Neural crest cell (in vitro differentiated cells): ENCODE data around the gene EDEM2. TPM values are rescaled to one million over a fixed set of nuclear protein-coding genes. Genes with fewer than 3 reads are reported as not detected.

Experiments used
- DNase-seq: peaks from one replicate; pipeline ENCODE4 v3.0.0; 2021; ENCODE audit warnings: low read depth, mixed read lengths, low spot score
- H3K27ac Mint-ChIP-seq: one replicate; pipeline ENCODE4 v1.8.0; 2021; ENCODE audit warnings: mild to moderate bottlenecking, mixed read lengths; ENCODE audit not compliant: unreplicated experiment
- H3K27me3 Mint-ChIP-seq: 2 replicates; pipeline ENCODE4 v1.8.0; 2021; ENCODE audit warnings: low read depth, mild to moderate bottlenecking, mixed read lengths
- H3K36me3 Mint-ChIP-seq: 2 replicates; pipeline ENCODE4 v1.8.0; 2021; ENCODE audit warnings: low read depth, mild to moderate bottlenecking, mixed read lengths
- H3K4me1 Mint-ChIP-seq: 2 replicates; pipeline ENCODE4 v1.8.0; 2021; ENCODE audit warnings: mixed read lengths
- H3K4me3 Mint-ChIP-seq: one replicate; pipeline ENCODE4 v1.8.0; 2021; ENCODE audit warnings: mild to moderate bottlenecking, mixed read lengths
- H3K9me3 Mint-ChIP-seq: 2 replicates; pipeline ENCODE4 v1.8.0; 2021; ENCODE audit warnings: mixed read lengths
- total RNA-seq: library from RNA; stranded (reverse); gene quantifications from 2 replicates; pipeline ENCODE4 v1.2.1, GENCODE V29; 2021
- TF ChIP-seq, protein P1 (sequence below): fragments of 200-600 bp; sonication (generic); conservative IDR thresholded peaks from 2 replicates; pipeline ENCODE4 v1.5.0; 2021; ENCODE audit warnings: antibody characterized with exemption, mild to moderate bottlenecking

The EDEM2 gene
- total RNA-seq, 1 donor from 2014 or later, result 17.9 TPM

DNA sequence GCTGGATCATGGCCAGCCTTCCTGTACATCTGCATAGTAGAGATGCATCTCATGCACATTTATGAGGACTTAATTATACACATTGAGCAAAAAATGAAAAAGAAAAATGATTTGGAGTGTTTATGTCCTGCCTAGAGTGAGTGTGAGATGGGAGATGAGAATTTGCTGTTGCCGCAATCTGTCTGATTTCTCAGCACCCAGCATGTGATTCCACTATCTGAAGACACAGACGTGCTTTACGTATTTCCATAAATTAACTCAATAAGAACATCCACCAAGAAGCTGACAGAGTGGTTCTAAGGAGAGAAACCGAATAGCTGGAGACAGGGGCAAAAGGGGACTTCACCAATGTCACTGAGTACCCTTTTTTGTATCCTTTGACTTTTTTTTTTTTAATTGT, 15.2 kb downstream of the EDEM2 start:
- H3K4me1 Mint-ChIP-seq, result no peaks in the 10 kb centered on the region
- no peak for DNase-seq
- H3K4me3 Mint-ChIP-seq, result no peak overlapping the region
- no peaks in the 10 kb centered on the region for H3K27me3 Mint-ChIP-seq
- H3K9me3 Mint-ChIP-seq, result no peaks in the 10 kb centered on the region
- TF ChIP-seq, protein P1, sequence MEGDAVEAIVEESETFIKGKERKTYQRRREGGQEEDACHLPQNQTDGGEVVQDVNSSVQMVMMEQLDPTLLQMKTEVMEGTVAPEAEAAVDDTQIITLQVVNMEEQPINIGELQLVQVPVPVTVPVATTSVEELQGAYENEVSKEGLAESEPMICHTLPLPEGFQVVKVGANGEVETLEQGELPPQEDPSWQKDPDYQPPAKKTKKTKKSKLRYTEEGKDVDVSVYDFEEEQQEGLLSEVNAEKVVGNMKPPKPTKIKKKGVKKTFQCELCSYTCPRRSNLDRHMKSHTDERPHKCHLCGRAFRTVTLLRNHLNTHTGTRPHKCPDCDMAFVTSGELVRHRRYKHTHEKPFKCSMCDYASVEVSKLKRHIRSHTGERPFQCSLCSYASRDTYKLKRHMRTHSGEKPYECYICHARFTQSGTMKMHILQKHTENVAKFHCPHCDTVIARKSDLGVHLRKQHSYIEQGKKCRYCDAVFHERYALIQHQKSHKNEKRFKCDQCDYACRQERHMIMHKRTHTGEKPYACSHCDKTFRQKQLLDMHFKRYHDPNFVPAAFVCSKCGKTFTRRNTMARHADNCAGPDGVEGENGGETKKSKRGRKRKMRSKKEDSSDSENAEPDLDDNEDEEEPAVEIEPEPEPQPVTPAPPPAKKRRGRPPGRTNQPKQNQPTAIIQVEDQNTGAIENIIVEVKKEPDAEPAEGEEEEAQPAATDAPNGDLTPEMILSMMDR, result no peak
- peak overlapping the region; percentile 90 for H3K27ac Mint-ChIP-seq
- peaks cover 9% of the 10 kb centered on the region for H3K36me3 Mint-ChIP-seq

DNA sequence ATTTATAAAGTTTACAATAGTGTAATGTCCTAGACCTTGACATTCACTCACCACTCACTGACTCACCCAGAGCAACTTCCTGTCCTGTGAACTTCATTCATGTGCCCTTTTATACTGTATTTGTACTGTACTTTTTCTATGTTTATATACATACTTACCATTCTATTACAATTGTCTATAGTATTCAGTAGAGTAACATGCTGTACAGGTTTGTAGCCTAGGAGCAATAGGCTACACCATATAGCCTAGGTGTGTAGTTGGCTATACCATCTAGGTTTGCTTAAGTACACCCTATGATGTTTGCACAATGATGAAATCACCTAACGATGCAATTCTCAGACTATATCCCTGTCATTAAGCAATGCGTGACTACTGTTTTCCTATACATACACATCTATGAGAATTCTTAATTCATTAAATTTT, 17.5 kb downstream of the EDEM2 start:
- TF ChIP-seq, protein P1, result no peak
- no peaks in the 10 kb centered on the region for H3K27me3 Mint-ChIP-seq
- DNase-seq, result no peak
- H3K4me1 Mint-ChIP-seq, result no peaks in the 10 kb centered on the region
- H3K36me3 Mint-ChIP-seq, result peaks cover 11% of the 10 kb centered on the region
- H3K9me3 Mint-ChIP-seq, result no peaks in the 10 kb centered on the region
- H3K27ac Mint-ChIP-seq, result no peak overlapping the region
- H3K4me3 Mint-ChIP-seq, result no peak overlapping the region

DNA sequence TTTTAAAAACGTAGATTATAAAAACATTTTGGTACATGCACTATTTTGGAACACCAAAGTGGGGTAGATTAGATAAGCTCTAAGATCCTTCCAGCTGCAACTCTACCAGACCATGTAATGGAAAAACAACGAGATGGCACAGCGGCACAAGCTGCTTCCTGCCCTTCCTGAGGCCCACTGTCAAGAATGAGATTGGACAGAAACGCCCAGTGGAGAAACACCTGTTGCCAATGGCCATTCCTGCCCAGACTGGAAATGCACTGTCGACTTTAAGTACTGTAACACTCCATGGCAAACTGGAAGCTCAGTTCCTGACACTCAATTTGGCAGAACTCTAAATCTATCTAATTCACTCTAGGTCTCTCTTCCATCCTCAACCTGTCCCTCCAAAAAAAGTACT, 21.4 kb downstream of the EDEM2 start:
- no peak overlapping the region for H3K27ac Mint-ChIP-seq
- TF ChIP-seq, protein P1, result no peak
- H3K27me3 Mint-ChIP-seq, result no peaks in the 10 kb centered on the region
- no peak overlapping the region for H3K4me3 Mint-ChIP-seq
- DNase-seq, result no peak
- peaks cover 17% of the 10 kb centered on the region for H3K36me3 Mint-ChIP-seq
- H3K9me3 Mint-ChIP-seq, result no peaks in the 10 kb centered on the region
- no peaks in the 10 kb centered on the region for H3K4me1 Mint-ChIP-seq

DNA sequence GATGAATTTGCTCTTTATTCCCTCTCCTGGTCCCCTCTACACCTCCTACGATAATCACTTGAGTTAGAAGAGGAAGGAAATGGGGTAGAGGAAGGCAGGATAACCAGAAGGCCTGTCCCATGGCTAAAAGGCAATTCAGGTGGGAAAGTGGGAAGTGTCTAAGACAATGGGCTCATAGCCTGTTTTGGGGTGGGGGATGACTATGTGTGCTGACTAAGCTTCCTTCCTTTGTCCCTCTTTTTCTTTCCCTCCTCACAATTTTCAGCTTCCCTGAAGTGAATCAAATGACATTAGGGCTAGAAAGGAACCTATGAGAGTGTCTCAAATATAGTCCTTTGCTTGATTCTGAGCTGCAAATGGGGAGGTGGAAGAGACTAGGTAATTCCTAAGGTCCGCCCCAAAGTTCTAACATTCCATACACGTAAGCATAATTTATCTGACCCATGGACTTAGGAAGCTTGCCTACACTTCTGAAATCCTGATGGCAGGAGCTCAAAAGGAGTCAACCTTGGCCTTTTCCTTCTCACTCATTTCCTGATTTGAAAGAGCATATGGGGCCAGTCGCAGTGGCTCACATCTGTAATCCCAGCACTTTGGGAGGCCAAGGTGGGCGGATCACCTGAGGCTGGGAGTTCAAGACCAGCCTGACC, 24.3 kb downstream of the EDEM2 start:
- Mint-ChIP-seq H3K27me3 (no peaks in the 10 kb centered on the region), H3K4me1 (no peaks in the 10 kb centered on the region), H3K27ac (peak overlapping the region; percentile 73), H3K36me3 (peaks cover 23% of the 10 kb centered on the region), H3K9me3 (no peaks in the 10 kb centered on the region), H3K4me3 (no peak overlapping the region)
- TF ChIP-seq, protein P1, result no peak
- DNase-seq, result no peak

DNA sequence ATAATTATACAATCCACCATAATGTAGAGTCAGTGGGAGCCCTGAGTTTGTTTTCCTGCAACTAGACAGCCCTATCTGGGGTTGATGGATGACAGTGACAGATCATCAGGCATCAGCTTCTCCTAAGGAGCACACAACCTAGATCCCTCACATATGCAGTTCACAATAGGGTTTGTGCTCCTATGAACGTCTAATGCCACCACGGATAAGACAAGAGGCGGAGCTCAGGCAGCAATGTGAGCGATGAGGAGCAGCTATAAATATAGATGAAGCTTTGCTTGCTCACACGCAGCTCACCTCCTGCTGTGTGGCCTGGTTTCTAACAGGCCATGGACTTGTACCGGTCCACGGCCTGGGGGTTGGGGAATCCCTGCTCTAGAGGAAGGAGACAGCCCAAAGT, 25.9 kb downstream of the EDEM2 start:
- Mint-ChIP-seq H3K36me3 (peaks cover 19% of the 10 kb centered on the region), H3K27me3 (no peaks in the 10 kb centered on the region)
- DNase-seq, result no peak

More for the DNA sequence above, 25.9 kb downstream of the EDEM2 start:
- no peak overlapping the region for H3K27ac Mint-ChIP-seq
- H3K4me3 Mint-ChIP-seq, result no peak overlapping the region
- no peaks in the 10 kb centered on the region for H3K4me1 Mint-ChIP-seq
- TF ChIP-seq, protein P1, result no peak
- H3K9me3 Mint-ChIP-seq, result no peaks in the 10 kb centered on the region
